ENCODE measurements around the gene TMEM167A. TPM values are rescaled to one million over a fixed set of nuclear protein-coding genes. Genes with fewer than 3 reads are reported as not detected.
A peak's percentile ranks its signal among the peaks of the same experiment; 100 is the strongest.

TMEM167A gene
- total and polyA plus RNA-seq, 3 experiments from 2014 or later: 61.6 to 96.6 (median 93.6) TPM

- Histone ChIP-seq H3K27ac (ENCODE audit: low read depth, low read length) (no peak overlapping the region), H3K4me1 (ENCODE audit: insufficient read depth, low read length) (no peaks in the 10 kb centered on the region), H3K36me3 (ENCODE audit: insufficient read depth, low read length) (no peaks in the 10 kb centered on the region), H3K9me3 (ENCODE audit: low read length) (no peaks in the 10 kb centered on the region), H3K4me3 (ENCODE audit: low read length) (no peak overlapping the region), H3K27me3 (ENCODE audit: insufficient read depth, low read length, poor library complexity, severe bottlenecking) (no peaks in the 10 kb centered on the region)
- no peaks in the 10 kb centered on the region for H3K27me3 Mint-ChIP-seq
- peaks cover 14 to 15% (median 15%) of the 10 kb centered on the region in 3 donors for H3K36me3 Mint-ChIP-seq
- H3K9me3 Mint-ChIP-seq: peaks cover 0 to 7% (median 6%) of the 10 kb centered on the region in 5 donors
- H3K4me3 Mint-ChIP-seq: no peak overlapping the region
- ChIA-PET POLR2A (no interaction called here), CTCF (no interaction called here)
- H3K27ac Mint-ChIP-seq: no peak overlapping the region
- H3K4me1 Mint-ChIP-seq: peaks cover 7 to 12% (median 7%) of the 10 kb centered on the region in 3 donors
- DNase-seq: no peak
These were observed 30.7 kb upstream of the TMEM167A start for GRCh38 chr5:83107692-83108420.

DNA sequence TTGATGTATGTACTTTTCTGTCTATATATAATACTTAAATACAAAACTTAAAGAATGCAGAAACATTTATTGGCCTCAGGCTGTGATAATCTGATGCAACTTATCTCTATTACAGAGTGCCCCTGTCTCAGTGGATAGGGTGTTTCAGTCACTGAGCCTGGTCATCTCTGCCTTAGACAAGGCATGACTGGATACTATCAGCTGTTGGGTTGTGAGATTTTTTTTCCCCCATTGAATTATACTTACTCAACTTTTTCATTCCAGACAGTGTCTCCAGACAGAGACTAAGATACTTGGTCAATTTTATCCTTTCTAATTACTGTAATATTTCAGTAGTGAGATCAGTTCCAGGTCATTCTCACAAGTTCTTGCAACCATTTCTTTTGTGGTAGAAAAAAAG lies 26.8 kb upstream of the TMEM167A start:
- Mint-ChIP-seq H3K36me3 (peaks cover 2 to 5% (median 5%) of the 10 kb centered on the region in 3 donors), H3K4me3 (no peak overlapping the region), H3K9me3 (no peaks in the 10 kb centered on the region), H3K27ac (no peak overlapping the region), H3K27me3 (no peaks in the 10 kb centered on the region), H3K4me1 (peaks cover 0 to 1% (median under 1%) of the 10 kb centered on the region in 3 donors)
- H3K27ac ChIP-seq (ENCODE audit: low read depth, low read length): no peak overlapping the region
- H3K27me3 ChIP-seq (ENCODE audit: insufficient read depth, low read length, poor library complexity, severe bottlenecking): no peaks in the 10 kb centered on the region
- H3K9me3 ChIP-seq (ENCODE audit: low read length): no peaks in the 10 kb centered on the region
- no peaks in the 10 kb centered on the region for H3K36me3 ChIP-seq (ENCODE audit: insufficient read depth, low read length)
- ChIA-PET POLR2A (no interaction called here), CTCF (no interaction called here)
- no peaks in the 10 kb centered on the region for H3K4me1 ChIP-seq (ENCODE audit: insufficient read depth, low read length)
- H3K4me3 ChIP-seq (ENCODE audit: low read length): no peak overlapping the region
- no peak for DNase-seq

GRCh38 chr5:83102364-83102980 lies 25.3 kb upstream of the TMEM167A start:
- Mint-ChIP-seq H3K27ac (no peak overlapping the region), H3K27me3 (no peaks in the 10 kb centered on the region), H3K4me1 (no peaks in the 10 kb centered on the region), H3K9me3 (no peaks in the 10 kb centered on the region), H3K4me3 (no peak overlapping the region), H3K36me3 (peaks cover 2 to 5% (median 5%) of the 10 kb centered on the region in 3 donors)
- H3K27ac ChIP-seq (ENCODE audit: low read depth, low read length): peak overlapping the region; percentile 2
- CTCF ChIA-PET: no interaction called here
- no peak overlapping the region for H3K4me3 ChIP-seq (ENCODE audit: low read length)
- H3K4me1 ChIP-seq (ENCODE audit: insufficient read depth, low read length): no peaks in the 10 kb centered on the region
- H3K27me3 ChIP-seq (ENCODE audit: insufficient read depth, low read length, poor library complexity, severe bottlenecking): no peaks in the 10 kb centered on the region
- no peaks in the 10 kb centered on the region for H3K9me3 ChIP-seq (ENCODE audit: low read length)
- H3K36me3 ChIP-seq (ENCODE audit: insufficient read depth, low read length): no peaks in the 10 kb centered on the region
- no peak for DNase-seq
- POLR2A ChIA-PET: no interaction called here

DNA sequence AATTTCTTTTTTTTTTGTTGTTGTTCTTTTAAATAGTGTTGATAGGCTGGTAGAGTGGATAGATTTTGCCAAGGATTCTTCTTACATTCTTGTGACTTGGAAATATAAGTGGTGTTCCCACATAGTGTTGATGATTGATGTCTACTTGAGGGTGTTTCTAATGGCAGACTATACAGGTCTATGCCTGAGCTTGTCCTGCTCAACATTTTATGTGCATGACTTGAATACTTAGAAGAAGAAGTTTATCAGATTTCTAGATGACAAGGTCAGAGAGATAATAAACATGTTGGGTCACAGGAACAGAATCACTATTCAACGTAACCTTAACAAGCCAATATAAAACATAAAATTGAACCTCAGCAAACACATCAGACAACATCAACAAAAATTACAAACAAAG lies 24.3 kb upstream of the TMEM167A start:
- no peak overlapping the region for H3K27ac ChIP-seq (ENCODE audit: low read depth, low read length)
- H3K4me1 Mint-ChIP-seq: no peaks in the 10 kb centered on the region
- H3K9me3 Mint-ChIP-seq: no peaks in the 10 kb centered on the region
- no peaks in the 10 kb centered on the region for H3K36me3 ChIP-seq (ENCODE audit: insufficient read depth, low read length)
- no peak for DNase-seq
- H3K4me1 ChIP-seq (ENCODE audit: insufficient read depth, low read length): no peaks in the 10 kb centered on the region
- H3K27ac Mint-ChIP-seq: no peak overlapping the region
- peaks cover 0 to 2% (median 0%) of the 10 kb centered on the region in 3 donors for H3K36me3 Mint-ChIP-seq
- H3K27me3 Mint-ChIP-seq: no peaks in the 10 kb centered on the region
- H3K27me3 ChIP-seq (ENCODE audit: insufficient read depth, low read length, poor library complexity, severe bottlenecking): no peaks in the 10 kb centered on the region
- no peak overlapping the region for H3K4me3 Mint-ChIP-seq
- POLR2A ChIA-PET: no interaction called here
- H3K9me3 ChIP-seq (ENCODE audit: low read length): no peaks in the 10 kb centered on the region
- H3K4me3 ChIP-seq (ENCODE audit: low read length): no peak overlapping the region
- CTCF ChIA-PET: no interaction called here

DNA sequence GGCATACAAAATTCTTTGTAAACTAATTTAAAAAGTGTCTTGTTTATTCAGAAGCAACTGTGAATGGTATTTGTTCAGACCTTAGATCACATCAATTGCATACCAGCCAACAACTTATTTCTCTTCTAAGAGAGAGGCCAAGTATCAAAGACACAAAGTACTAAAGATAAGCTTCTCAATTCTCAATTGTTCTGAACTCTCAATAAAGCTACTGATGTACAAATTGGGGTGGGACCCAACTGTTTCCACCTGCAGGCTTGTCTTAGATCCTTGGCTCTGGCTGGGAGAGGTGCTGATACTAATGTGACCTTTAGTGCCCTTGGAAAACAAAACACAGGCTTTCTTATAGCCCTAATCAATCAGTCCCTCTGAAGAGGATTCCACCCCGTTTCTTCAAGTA lies 22.3 kb upstream of the TMEM167A start:
- H3K4me3 Mint-ChIP-seq: no peak overlapping the region
- Histone ChIP-seq H3K4me3 (ENCODE audit: low read length) (no peak overlapping the region), H3K36me3 (ENCODE audit: insufficient read depth, low read length) (no peaks in the 10 kb centered on the region), H3K9me3 (ENCODE audit: low read length) (no peaks in the 10 kb centered on the region), H3K4me1 (ENCODE audit: insufficient read depth, low read length) (no peaks in the 10 kb centered on the region), H3K27me3 (ENCODE audit: insufficient read depth, low read length, poor library complexity, severe bottlenecking) (no peaks in the 10 kb centered on the region), H3K27ac (ENCODE audit: low read depth, low read length) (no peak overlapping the region)
- DNase-seq: no peak
- no peaks in the 10 kb centered on the region for H3K4me1 Mint-ChIP-seq
- H3K27ac Mint-ChIP-seq: no peak overlapping the region
- POLR2A ChIA-PET: no interaction called here
- H3K36me3 Mint-ChIP-seq: peaks cover 0 to 13% (median 3%) of the 10 kb centered on the region in 3 donors
- no peaks in the 10 kb centered on the region for H3K27me3 Mint-ChIP-seq
- CTCF ChIA-PET: no interaction called here
- peaks cover 0 to 7% (median 6%) of the 10 kb centered on the region in 5 donors for H3K9me3 Mint-ChIP-seq

- DNase-seq: no peak
- ChIA-PET POLR2A (no interaction called here), CTCF (no interaction called here)
- Mint-ChIP-seq H3K4me1 (no peaks in the 10 kb centered on the region), H3K36me3 (peaks cover 0 to 17% (median 3%) of the 10 kb centered on the region in 3 donors), H3K27me3 (no peaks in the 10 kb centered on the region), H3K4me3 (no peak overlapping the region), H3K27ac (no peak overlapping the region), H3K9me3 (peaks cover under 1 to 12% (median 10%) of the 10 kb centered on the region in 5 donors)
- Histone ChIP-seq H3K4me1 (ENCODE audit: insufficient read depth, low read length) (no peaks in the 10 kb centered on the region), H3K27ac (ENCODE audit: low read depth, low read length) (no peak overlapping the region), H3K9me3 (ENCODE audit: low read length) (no peaks in the 10 kb centered on the region), H3K27me3 (ENCODE audit: insufficient read depth, low read length, poor library complexity, severe bottlenecking) (no peaks in the 10 kb centered on the region), H3K36me3 (ENCODE audit: insufficient read depth, low read length) (no peaks in the 10 kb centered on the region), H3K4me3 (ENCODE audit: low read length) (no peak overlapping the region)
These were observed 21.8 kb upstream of the TMEM167A start for GRCh38 chr5:83099001-83099400.

GRCh38 chr5:83097689-83098231 lies 20.6 kb upstream of the TMEM167A start:
- ChIA-PET POLR2A (no interaction called here), CTCF (no interaction called here)
- Mint-ChIP-seq H3K4me3 (no peak overlapping the region), H3K27ac (no peak overlapping the region), H3K4me1 (peaks cover 6 to 8% (median 8%) of the 10 kb centered on the region in 3 donors), H3K9me3 (peaks cover 12 to 22% (median 19%) of the 10 kb centered on the region in 5 donors), H3K27me3 (no peaks in the 10 kb centered on the region), H3K36me3 (peaks cover 3 to 30% (median 8%) of the 10 kb centered on the region in 3 donors)
- DNase-seq: no peak
- no peaks in the 10 kb centered on the region for H3K9me3 ChIP-seq (ENCODE audit: low read length)
- no peaks in the 10 kb centered on the region for H3K27me3 ChIP-seq (ENCODE audit: insufficient read depth, low read length, poor library complexity, severe bottlenecking)
- H3K4me3 ChIP-seq (ENCODE audit: low read length): no peak overlapping the region
- H3K36me3 ChIP-seq (ENCODE audit: insufficient read depth, low read length): no peaks in the 10 kb centered on the region
- H3K27ac ChIP-seq (ENCODE audit: low read depth, low read length): no peak overlapping the region
- peaks cover 3% of the 10 kb centered on the region for H3K4me1 ChIP-seq (ENCODE audit: insufficient read depth, low read length)

DNA sequence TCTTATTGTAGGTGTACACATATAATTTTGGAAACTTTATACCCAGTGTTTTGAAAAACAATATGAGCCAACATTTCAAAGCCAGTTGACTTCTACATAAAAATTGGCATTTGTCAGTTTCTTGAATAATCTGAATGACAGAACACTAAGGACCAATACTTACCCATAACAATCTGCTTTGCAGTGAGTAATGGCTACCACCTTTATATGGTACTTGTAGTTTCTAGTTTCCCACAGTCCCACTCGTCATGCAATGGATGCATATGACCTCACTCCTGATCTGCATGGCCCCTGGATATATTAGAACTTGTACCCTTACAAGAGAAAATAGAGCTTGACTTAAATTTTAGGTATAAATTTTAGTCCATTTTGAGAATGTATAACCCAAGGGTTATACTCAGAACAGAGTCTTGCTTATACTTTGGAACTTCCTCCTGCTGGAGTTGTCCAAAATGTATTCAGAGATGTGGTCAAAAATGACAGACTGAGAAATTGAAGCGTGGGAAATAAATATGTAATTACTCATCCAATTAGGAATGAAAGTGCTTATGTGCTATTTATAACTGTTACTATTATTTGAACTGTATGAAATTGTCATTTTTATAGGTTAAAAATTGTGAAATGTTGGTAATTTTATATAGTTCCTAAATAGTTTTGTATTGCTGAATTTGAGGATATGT lies 19.6 kb upstream of the TMEM167A start:
- H3K36me3 ChIP-seq (ENCODE audit: insufficient read depth, low read length): no peaks in the 10 kb centered on the region
- POLR2A ChIA-PET: no interaction called here
- no peaks in the 10 kb centered on the region for H3K27me3 Mint-ChIP-seq
- peaks cover 13% of the 10 kb centered on the region for H3K4me1 ChIP-seq (ENCODE audit: insufficient read depth, low read length)
- peaks cover 16 to 18% (median 17%) of the 10 kb centered on the region in 3 donors for H3K4me1 Mint-ChIP-seq
- H3K9me3 Mint-ChIP-seq: peaks cover 12 to 25% (median 19%) of the 10 kb centered on the region in 5 donors
- no peak overlapping the region for H3K27ac ChIP-seq (ENCODE audit: low read depth, low read length)
- H3K27me3 ChIP-seq (ENCODE audit: insufficient read depth, low read length, poor library complexity, severe bottlenecking): no peaks in the 10 kb centered on the region
- H3K9me3 ChIP-seq (ENCODE audit: low read length): no peaks in the 10 kb centered on the region
- H3K4me3 Mint-ChIP-seq: no peak overlapping the region
- DNase-seq: no peak
- H3K36me3 Mint-ChIP-seq: peaks cover 3 to 33% (median 10%) of the 10 kb centered on the region in 3 donors
- no peak overlapping the region for H3K4me3 ChIP-seq (ENCODE audit: low read length)
- H3K27ac Mint-ChIP-seq: no peak overlapping the region
- CTCF ChIA-PET: no interaction called here
